NCI-H446 treated with DMSO at 0.1 percent for 48 hours (cell line): ENCODE results near the gene OR51A4.
"Not testable (repeated sequence)": the region's sequence is repeated elsewhere in the genome, so short reads cannot be mapped to it uniquely, and the experiment has no call there.

Experiments used
- DNase-seq: peaks from one replicate; lab custom pipeline; 2025; lab: John Stamatoyannopoulos, UW

Gene OR51A4, protein sequence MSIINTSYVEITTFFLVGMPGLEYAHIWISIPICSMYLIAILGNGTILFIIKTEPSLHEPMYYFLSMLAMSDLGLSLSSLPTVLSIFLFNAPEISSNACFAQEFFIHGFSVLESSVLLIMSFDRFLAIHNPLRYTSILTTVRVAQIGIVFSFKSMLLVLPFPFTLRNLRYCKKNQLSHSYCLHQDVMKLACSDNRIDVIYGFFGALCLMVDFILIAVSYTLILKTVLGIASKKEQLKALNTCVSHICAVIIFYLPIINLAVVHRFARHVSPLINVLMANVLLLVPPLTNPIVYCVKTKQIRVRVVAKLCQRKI

DNA sequence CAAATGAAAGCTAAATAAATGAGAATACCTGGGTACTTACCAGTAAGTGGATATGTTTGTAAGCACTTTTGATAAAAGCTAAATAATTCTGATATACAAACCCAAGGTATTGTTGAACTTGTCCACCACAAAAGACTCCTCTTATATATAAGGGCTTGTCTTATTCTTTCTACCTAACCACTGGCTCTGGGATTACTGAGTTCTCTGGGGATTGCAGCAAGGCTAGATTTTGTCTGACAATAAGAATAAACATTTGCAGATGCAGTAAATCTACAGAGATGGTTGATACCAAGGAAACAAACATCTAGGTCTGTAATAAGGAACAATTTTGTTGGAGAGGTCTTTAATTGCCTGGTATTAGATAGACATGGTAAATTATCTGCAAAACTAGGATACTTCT, at the start of gene OR51A4:
Gene OR51A4, minus strand, starts transcription at position 101 of the 400 bp plus-strand sequence. CDS start 505 bp downstream, outside the sequence.
- DNase-seq: no peak

DNA sequence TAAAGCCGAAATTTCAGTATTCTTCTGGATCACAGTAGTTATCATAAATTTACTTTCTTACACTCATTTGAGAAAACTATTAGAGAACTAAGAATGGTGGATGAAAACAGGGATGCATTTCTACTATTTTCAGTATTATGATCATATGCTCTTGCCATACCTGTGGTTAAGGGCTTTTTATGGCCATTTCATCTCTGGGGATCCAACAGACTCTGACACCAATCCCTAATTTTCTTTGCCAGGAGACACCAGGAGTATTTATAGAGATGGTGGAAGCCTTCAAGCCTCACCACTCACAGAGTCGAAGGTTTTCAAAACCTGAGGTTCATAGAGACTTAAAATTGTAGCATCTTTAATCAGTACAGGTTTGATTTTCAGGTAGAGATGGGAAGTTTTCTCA, 47.1 kb upstream of the OR51A4 start, which contains the start of gene OR51L1:
Gene OR51L1, plus strand, starts transcription at position 301 of the 400 bp plus-strand sequence. CDS start 4,132 bp downstream, outside the sequence.
- no peak for DNase-seq

DNA sequence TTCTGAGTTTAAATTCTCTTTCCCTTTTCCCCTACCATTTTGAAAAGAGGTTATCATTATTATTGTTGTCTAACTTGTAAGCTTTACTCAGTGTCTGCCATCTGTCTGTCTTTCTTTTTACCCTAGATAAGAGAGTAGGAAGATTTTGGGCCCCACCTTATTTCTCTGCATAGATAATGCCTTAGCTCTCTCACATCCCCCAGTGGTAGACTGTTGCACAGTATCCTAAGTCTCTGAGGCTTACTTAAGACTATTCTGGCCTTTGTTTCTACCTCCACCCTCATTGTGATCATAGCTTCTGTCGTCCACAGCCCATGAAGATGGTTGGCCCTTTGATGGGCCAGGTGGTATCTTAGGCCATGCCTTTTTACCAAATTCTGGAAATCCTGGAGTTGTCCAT, 43.7 kb upstream of the OR51A4 start:
- DNase-seq: no peak

DNA sequence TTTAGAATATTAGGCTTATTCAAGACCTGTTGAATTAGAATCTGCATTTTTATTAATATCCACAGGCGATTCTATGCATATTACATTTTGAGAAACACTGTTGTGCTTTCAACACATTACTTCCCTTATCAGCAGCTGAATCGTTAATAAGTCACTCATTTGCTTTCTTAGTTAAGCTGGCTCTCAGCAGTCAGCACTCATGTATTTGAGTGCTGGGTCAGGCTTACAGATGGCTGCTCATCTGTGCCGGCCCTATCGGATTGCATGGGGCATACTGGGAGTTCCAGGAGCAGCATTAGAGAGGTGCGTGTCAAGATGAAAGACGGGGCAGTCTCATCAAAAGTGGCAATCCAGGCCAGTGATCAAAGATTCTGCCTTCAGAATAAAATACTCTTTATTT, 36.4 kb upstream of the OR51A4 start:
- DNase-seq: no peak

DNA sequence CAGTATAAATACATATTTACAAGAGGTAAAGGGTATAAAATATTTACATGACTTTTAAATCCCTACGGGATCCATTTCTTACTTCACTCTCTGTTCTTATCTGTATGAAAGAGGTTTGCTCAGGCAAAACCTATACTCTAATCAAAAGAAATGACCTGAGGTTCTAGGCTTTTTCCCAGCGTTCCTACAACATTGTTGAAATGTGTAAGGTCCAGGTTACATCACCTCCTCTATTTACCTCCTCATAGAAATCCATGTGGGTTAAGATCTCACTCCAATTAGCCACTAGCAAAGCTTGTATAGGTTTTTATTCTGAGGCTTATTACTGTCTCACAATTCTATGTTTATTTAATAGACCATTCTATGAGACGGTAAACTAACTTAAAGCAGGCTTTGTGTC, 35.3 kb upstream of the OR51A4 start:
- DNase-seq: no peak

DNA sequence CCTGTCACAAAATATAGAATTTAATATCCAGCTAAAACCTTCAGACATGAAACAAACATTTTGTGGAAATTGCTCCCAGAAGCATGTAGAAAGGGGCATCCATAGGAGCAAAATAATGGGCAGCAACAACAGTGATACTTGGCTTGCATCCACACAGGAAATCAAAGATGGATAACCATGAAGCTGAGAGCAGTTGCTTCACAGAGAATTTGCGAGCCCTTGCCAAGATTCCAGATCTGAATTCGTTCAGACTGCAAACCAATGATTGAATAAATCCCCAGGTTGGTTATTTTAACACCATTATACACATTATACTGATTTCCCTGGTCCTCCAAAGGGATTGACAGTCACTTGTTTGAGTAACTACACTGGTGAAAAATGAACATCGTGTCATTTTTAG, 31.6 kb upstream of the OR51A4 start:
- no peak for DNase-seq

DNA sequence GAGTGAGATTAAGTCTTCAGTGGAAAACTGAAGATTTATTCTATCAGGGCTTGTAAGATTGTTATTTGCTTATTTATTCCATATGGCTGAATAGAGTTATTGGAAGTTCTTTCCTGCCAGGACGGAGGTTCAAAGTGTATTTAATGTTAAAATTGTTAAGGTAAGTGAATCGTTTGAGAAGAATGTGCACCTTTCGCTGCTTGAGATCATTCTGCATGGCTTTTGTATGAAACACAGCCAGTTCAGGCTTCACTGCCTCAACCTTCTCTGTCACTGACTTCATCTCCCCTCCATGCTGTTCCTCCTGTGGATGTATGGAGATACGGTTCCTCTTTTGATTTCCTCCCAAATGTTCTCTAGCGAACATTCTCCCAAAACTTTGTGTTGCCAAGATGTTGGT, 28.0 kb upstream of the OR51A4 start:
- no peak for DNase-seq

DNA sequence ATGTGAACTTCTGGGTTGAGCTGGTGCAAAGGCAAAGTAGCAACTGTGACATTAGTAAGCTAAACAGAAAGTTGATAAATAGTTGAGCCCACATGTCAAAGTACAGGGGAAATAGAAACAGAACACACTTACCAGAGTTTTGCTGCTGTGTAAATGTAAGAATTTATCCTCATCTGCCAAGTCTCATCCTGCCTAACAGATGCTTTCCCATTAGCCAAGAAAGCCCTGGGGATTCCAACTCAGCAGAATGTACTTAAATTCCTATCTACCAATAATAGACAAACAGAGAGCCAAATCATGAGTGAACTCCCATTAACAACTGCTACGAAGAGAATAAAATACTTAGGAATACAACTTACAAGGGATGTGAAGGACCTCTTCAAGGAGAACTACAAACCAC, 15.4 kb upstream of the OR51A4 start:
- DNase-seq: no peak

DNA sequence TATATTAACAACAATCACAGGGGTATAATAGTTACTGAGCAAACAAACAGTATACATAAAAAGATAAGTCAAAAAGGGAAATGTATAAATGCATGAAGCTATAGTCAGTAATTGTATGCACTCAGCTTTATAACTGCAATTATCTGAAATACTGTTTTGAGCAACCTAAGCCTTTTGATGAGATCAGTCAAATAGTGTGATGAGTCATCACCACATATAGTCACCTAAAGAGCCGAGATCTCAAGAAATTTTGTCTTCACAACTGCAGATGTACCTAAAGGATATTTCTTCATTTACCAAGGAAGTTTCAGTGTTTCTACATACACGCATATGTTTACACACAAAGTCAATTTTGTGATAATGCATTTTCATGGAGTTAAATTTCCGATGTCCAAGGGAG, 13.5 kb upstream of the OR51A4 start:
- DNase-seq: no peak

DNA sequence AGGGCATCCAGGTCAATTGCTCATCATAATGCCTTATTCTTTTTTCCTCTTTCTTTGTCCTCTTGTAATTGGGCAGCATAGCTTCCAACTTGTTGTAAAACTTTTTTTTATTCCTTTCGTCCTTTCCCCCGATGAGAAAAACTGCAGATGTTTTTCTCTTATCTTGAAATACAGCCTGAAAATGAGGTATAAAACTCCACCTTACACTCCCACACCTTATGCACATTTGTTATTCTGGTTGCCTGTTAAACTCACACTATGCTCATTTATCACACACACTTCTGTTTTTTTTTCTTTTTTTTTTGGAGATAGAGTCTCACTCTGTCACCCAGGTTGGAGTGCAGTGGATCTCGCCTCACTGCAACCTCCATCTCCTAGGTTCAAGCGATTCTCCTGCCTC, 10.0 kb upstream of the OR51A4 start:
- DNase-seq: no peak

DNA sequence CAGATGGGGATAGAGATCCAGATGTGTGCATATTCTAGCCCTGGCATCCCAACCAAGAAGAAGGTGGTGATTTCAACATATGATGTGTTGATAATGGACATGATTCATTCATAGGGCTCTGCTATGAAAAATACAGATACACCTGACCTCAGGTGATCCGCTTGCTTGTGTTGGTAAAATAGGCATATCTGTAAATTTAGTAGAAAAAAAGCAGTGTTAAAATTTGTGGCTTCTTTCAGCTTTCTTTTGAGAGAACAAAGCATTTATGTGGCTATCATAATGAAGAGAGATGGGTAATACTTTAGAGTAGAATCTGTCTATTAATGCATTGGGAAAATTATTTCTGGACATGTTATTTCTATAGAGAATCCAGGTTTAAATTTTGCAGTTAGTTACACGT, 8.2 kb upstream of the OR51A4 start, which contains the start of gene OR51A2:
Gene OR51A2, minus strand, starts transcription at position 101 of the 400 bp plus-strand sequence. Its CDS starts 0 bp downstream, at position 101.
- not testable (repeated sequence) for DNase-seq

DNA sequence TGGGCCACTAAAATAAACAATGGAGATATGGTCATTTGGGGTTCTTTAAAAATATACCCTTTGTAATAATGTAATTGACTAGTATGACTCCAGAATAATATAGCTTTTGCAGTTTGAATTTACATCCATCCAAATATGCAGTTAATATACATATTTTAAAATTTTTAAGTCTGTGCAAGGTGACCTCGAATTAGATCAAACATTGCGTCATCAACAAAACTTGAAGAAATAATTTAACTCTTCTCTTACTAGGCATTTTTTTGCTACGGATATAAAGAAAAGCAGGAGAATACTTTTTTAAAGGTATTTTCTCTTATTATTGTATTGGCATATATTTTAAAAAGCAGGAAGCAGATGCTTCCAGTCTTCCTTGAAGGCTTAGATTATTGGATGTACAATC, 10.7 kb downstream of the OR51A4 start:
- no peak for DNase-seq

DNA sequence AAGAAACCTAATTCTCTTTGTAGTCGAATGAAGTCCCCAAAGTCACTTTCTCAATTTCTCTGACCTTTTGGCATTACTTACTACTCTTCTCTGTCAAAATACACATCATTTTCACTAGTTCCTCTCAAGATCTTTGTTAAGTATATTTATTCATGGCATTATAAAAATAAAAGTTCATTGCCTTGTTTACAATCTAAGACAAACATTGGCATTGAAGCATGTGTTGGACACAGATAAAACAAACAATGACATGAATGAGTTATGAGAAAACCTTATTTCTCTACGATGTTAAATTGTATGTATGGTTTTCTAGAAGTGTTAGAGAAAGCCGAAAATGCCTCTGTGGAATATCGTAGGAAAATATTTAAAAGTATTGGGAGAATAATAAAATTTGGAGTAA, 14.7 kb downstream of the OR51A4 start:
- no peak for DNase-seq

DNA sequence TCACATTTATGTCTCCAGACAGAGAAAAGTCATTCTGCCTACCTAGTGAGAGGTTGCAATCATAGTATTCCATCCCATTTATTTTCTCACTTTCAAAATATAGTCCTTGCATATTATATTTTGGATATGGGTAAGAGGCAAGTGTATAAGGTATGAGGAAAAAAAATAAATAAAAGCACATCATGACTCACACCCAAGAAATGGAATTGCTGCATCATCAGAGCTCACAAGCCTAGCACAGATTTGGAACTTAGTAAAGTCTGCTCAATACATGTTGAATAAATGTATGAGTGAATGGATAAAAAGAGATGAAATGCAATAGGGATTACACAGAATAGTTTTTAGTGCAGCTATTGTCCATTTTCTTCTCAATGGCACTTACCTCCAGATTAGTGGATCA, 20.8 kb downstream of the OR51A4 start:
- DNase-seq: no peak

DNA sequence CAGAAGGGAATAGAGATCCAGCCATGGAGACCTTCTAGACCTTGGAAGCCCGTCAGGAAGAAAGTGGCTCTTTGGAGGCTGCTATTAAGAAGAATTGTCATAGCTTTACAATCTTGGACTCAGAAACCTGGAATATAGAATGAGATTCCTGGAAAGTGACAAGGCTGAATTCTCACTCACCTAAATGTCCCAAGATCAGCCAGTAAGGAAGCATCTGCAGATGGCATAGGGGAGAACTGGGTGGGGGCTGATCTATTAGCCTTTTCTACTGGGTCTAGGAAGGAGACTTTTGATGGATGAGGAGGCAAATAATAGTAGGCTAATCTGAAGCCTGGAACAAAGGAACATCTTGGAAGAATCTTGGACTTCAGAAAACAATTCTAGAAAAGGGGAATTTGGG, 23.2 kb downstream of the OR51A4 start, which contains the start of gene OR51G1:
Gene OR51G1, minus strand, starts transcription at position 101 of the 400 bp plus-strand sequence. Its CDS starts 0 bp downstream, at position 101.
- DNase-seq: no peak

DNA sequence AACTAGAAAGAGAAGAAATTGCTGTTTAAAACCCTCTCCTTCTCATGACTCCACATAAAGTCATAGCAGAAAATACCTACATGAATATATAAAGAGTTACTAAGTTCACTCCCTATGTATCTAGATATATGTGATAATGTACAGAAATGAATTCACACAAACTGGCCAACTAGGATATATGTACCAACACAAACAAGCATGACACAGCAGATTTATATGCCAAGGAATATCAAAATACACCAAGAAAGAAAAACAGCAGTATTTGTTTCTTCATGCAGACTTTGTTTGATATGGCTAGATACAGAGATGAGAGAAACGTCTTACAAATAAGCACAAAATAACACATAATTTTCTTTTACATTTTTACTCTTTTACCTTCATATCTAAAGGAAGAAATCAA, 25.1 kb downstream of the OR51A4 start:
- DNase-seq: no peak

DNA sequence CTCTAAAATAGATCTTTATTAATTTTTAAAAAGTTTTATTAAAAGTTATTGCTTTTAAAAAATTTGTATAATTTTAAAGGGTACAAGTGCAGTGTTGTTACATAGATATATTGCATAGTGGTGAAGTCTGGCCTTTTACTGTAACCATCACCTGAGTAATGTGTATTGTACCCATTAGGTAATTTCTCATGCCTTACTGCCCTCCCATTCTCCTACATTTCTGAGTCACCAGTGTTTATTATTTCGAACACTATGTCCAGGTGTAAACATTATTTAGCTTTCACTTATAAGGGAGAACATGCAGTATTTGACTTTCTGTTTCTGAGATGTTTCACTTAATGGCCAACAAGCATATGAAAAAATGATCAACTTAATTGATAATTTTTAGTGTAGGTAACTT, 25.6 kb downstream of the OR51A4 start:
- DNase-seq: no peak

DNA sequence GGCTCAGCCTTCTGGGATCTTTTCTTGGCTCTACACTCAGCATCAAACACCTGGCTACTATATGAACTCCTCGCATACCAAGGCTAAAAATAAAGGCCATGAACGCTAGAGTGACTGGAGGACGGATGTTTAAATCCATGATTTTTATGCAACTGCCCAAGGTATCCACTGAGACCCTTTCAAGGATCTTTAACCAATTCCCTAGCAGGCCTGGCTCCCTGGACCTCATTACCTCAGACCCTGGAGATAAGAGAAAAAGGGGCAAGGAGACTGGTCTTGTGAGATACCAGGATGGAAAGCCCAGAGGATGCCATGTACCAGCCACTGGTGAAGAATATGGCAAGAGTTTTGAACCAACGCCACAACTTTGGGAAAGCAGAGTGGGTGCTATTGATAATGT, 28.2 kb downstream of the OR51A4 start, which contains the start of gene OR51G2:
Gene OR51G2, minus strand, starts transcription at position 101 of the 400 bp plus-strand sequence. CDS start 3,687 bp downstream, outside the sequence.
- no peak for DNase-seq

DNA sequence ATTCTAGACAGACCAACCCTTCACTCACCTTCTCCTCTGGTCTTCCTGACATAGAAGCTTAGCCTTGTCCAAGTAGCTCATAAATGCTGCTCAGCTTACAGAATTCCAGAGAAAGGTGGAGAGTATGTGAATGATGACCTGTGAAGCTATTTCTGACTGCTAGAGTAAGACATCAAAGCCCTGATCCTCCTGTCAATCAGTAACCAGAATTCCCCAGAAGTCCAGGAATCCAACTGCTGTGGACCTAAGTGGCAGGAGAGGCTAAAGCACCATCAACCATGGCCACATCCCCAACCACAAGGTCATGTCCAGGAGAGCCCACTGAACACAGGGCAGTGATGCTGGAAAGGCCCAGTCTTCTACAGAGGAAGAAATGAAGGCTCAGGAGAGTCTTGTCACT, 30.8 kb downstream of the OR51A4 start:
- no peak for DNase-seq

DNA sequence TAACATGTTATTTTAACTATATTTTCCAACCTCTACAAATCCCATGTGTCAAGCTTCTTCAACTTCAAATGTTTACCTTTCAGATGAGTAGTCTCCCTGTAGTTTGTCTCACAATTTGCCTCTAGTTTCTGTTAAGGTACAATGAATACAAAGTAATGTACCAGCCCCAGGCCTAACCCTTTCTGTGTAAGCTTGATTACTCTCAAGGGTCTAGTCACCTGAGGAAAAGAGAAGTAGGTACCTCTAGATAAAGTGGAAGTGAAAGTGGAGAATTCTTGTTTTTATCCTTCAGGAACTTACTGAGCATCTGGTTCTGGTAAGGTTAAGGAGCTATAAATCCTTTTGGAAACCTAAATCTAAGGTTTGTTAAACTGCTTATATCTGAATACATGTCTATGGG, 43.9 kb downstream of the OR51A4 start, which contains the start of gene OR51A7:
Gene OR51A7, plus strand, starts transcription at position 300 of the 400 bp plus-strand sequence. CDS start 3,587 bp downstream, outside the sequence.
- no peak for DNase-seq
